ES-I3 (cell line): ENCODE data around the gene CPA4.

ENCODE experiments used
- H3K36me3 ChIP-seq: 2 replicates; pipeline ENCODE4 v1.6.1; 2013; ENCODE audit warnings: mild to moderate bottlenecking, low read length, control low read depth, moderate library complexity; ENCODE audit not compliant: insufficient read depth
- H3K4me1 ChIP-seq: 2 replicates; pipeline ENCODE4 v1.6.1; 2013; ENCODE audit warnings: mild to moderate bottlenecking, control low read depth, low read length; ENCODE audit not compliant: insufficient read depth
- H3K9ac ChIP-seq: 2 replicates; pipeline ENCODE4 v1.6.1; 2013; ENCODE audit warnings: low read depth, mild to moderate bottlenecking, low read length, moderate library complexity
- H3K9me3 ChIP-seq: 2 replicates; pipeline ENCODE4 v1.6.1; 2013; ENCODE audit warnings: mild to moderate bottlenecking, low read length, moderate library complexity; ENCODE audit not compliant: control insufficient read depth, insufficient read depth

Gene CPA4

DNA sequence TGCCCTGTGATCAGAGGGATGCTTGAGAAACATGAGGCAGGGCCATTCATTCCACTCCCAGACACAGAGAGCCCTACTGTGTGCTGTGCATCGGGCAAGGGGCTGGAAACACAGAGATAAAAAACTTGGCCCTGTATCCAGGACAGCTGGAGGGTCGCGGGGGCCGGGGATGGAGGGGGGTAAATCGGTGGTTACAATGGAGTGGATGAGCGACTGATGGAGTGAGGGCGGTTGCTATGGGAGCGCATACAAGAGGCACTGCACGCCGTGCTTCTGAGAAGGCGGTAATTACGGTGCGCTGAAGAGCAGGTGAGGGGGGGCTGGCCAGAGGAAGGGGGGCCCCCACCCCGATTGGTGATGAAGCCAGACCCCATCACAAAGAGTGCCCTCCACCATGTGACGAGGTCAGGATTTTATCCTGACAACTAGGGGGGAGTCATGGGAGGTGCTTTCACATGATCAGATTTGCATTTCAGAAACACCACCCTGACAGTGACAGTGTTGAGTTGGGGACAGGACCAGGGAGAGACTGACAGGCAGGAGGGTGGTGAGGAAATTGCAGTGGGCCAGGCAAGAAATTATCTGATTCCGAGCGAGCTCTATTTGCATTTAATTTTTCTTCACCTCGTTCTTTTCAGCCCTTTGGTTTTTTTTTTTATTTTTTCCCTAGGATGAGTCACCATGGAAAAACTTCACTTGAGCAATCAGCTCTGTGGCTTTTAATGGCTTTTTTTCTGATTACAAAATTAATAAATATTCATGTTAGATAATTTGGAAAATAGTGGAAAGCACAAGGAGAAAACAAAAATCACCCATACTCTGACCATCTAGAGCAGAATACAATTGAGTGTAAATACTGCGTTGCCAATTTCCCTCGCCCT lies 59.5 kb downstream of the CPA4 start:
- H3K9ac ChIP-seq = no peak overlapping the region; the same call in 1 of the 2 replicates
- no peaks in the 10 kb centered on the region for H3K9me3 ChIP-seq

DNA sequence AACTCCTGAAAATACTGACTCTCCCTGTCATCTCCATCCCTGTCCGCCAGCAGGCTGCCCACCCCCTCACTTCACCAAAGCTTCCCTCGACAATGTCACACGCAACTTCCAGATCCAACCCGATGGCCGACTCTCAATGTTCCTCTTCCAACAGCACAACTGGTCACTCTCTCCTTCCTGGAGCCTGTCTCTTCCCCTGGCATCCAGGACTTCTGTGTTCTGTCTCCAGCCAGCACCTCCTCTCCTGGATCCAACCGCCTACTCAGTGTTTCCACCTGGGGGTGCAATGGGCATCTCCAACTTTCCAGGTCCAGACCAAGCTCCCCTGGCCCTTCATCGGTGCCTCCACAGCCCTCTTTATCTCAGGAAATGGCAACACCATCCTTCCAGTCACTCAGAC lies 60.2 kb downstream of the CPA4 start:
- Histone ChIP-seq H3K4me1 (peaks cover 35% of the 10 kb centered on the region), H3K9ac (no peak overlapping the region), H3K9me3 (no peaks in the 10 kb centered on the region), H3K36me3 (no peaks in the 10 kb centered on the region)

More for the DNA sequence above, 59.5 kb downstream of the CPA4 start:
- Histone ChIP-seq H3K36me3 (no peaks in the 10 kb centered on the region), H3K4me1 (peaks cover 35% of the 10 kb centered on the region)

DNA sequence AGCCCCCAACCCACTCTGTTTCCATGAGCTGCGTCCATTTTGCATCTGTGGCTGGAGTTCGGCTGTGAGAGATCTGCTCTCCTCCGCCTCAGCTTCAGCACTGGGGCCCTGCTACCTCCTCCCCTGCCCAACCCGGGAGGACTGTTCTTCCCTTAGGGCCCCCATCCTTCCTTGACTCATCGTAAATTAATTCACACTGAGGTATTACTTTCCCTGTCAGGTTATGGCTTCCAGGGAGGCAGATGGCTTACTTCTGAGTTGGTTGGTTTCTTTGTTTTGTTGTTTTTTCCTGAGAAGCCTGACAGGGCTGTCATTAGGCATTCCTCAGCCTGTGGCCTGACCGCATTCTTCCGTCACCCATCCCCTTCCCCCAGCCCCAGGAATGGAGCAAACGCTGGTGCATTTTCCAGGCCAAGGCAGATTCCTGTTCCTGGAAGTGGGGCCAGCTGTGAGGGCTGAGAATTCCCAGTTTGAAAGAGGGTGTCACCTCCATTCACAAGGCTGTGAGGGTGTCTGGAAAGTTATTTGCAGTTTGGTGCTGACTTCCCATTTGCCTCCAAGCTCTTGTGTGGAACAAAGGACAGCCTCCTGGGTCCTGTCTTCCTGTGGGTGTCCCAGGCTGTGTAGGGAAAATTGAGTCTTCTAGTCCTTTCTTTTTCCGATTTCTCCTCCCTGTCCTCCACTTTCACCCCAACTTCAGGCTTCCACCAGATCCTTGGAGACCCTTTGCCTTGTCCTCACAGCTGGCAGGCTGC lies 63.3 kb downstream of the CPA4 start:
- peaks cover 5% of the 10 kb centered on the region; the same call in 1 of the 2 replicates for H3K9me3 ChIP-seq
- no peak overlapping the region for H3K9ac ChIP-seq
- peaks cover 28% of the 10 kb centered on the region for H3K4me1 ChIP-seq
- no peaks in the 10 kb centered on the region for H3K36me3 ChIP-seq

DNA sequence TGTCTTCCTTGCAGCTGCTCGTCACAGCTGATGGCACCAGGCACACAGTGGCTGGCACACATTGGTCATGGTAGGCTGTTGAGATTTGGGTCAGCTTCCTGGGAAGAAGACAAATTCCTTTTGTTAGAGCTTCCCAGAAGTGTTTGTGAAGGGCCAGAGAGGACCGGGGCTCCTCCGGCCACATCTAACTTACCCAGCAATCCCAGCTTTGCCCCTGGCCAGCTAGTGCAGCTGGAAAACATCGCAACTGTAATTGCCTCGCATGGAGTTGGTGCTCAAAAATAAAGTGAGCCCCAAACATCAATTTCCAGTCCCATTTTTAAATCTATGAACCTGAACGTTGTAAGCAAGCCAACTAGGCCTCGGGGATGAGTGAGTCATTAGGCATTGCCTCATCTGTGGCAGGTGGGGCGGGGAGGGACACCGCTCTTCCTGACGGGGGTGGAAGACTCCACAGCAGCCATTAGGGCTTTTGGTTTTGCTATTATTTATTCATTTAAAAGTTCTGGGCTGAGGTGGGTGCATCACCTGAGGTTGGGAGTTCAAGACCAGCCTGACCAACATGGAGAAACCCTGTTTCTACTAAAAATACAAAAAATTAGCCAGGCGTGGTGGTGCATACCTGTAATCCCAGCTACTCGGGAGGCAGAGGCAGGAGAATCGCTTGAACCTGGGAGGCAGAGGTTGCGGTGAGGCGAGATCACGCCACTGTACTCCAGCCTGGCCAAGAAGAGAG lies 64.1 kb downstream of the CPA4 start:
- H3K36me3 ChIP-seq = no peaks in the 10 kb centered on the region
- no peak overlapping the region for H3K9ac ChIP-seq
- H3K9me3 ChIP-seq = peaks cover 5% of the 10 kb centered on the region; the same call in 1 of the 2 replicates
- peaks cover 21% of the 10 kb centered on the region for H3K4me1 ChIP-seq

DNA sequence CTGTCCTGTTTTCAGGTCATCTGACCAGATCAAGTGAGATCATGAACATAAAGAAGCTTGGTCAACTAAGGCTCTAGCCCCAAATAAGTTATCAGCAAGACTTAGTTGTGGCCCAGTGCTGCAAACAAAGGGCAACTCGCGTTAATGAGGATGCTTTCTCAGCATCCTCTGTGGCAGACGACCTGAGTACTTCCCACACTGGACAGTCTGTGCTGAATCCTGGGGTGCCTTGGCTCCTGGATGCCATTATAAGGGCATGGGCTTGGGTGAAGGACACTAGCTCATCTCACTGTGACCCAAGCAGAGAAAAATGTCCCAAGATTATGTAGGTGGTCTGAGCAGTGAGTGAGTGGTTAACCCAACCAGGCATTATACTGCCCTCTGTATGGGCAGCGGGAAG lies 65.5 kb downstream of the CPA4 start:
- peaks cover 5% of the 10 kb centered on the region; the same call in 1 of the 2 replicates for H3K9me3 ChIP-seq
- H3K9ac ChIP-seq = no peak overlapping the region
- peaks cover 17% of the 10 kb centered on the region for H3K4me1 ChIP-seq
- H3K36me3 ChIP-seq = no peaks in the 10 kb centered on the region

DNA sequence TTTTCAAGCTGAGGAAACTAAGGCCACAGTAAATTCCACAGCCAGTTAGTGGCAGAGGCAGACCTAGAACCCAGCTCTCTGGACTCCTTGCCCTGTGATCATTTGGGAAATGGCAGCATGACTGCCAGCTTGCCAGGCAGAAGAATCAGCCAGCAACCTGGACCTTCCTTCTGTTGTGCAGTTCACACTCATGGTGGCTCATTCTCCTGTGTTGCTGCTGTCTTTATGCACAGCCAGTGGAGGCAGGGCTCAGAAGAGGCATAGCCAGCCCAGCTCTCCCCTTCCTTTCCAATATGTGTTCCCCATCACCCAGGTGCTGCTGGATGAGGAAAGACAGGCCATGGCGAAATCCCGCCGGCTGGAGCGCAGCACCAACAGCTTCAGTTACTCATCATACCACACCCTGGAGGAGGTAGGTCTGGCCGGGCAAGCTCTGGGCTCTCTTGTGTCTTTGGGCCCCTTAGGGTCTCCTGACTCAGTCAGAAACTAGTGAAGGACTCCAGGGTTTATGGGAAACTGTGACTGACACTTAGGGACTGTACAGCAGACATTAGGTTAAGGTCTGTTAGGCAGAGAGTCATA lies 66.4 kb downstream of the CPA4 start:
- no peak overlapping the region for H3K9ac ChIP-seq
- H3K4me1 ChIP-seq = peaks cover 17% of the 10 kb centered on the region
- H3K36me3 ChIP-seq = no peaks in the 10 kb centered on the region
- H3K9me3 ChIP-seq = peaks cover 5% of the 10 kb centered on the region; the same call in 1 of the 2 replicates

DNA sequence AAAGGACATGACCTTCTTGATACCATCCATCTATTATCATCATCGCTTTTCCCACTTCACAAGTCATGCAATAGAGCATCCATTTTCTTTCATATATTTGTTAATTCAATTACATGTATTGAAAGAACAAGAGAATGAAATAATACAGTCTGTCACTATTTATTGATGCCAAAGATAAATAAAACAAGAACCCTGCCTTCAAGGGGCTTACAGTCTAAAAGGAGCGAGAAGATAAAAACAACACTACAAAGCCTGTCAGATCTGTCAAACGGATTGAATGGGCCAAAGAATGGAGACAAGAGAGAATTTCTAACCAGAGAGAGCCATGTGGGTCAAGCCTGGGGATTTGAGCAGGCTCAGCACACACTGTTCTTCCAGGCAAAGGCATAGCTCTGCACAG lies 67.6 kb downstream of the CPA4 start:
- H3K4me1 ChIP-seq = peaks cover 21% of the 10 kb centered on the region

DNA sequence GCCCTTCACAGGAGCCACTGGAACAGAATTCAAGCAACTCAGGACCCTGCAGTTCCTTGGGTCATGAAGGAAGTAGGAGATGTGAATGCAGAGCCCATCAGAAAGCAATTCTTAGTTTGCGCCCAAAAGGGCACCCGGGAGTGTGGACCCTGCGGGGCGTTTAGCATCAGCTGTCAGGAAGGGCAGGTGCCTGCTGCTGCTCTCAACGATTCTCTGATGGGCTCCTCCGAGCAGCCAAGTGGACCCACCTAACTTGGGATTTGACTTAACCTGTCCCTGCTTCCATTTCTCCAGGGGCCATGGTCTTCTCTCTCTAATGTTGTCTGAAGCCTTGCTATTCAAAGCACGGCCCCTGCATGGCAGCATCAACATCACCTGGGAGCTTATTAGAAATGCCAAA lies 68.7 kb downstream of the CPA4 start:
- Histone ChIP-seq H3K36me3 (no peaks in the 10 kb centered on the region), H3K9ac (no peak overlapping the region), H3K4me1 (peaks cover 15% of the 10 kb centered on the region), H3K9me3 (peaks cover 5% of the 10 kb centered on the region; the same call in 1 of the 2 replicates)

More for the DNA sequence above, 67.6 kb downstream of the CPA4 start:
- H3K9me3 ChIP-seq = peaks cover 5% of the 10 kb centered on the region; the same call in 1 of the 2 replicates
- H3K9ac ChIP-seq = no peak overlapping the region
- no peaks in the 10 kb centered on the region for H3K36me3 ChIP-seq

DNA sequence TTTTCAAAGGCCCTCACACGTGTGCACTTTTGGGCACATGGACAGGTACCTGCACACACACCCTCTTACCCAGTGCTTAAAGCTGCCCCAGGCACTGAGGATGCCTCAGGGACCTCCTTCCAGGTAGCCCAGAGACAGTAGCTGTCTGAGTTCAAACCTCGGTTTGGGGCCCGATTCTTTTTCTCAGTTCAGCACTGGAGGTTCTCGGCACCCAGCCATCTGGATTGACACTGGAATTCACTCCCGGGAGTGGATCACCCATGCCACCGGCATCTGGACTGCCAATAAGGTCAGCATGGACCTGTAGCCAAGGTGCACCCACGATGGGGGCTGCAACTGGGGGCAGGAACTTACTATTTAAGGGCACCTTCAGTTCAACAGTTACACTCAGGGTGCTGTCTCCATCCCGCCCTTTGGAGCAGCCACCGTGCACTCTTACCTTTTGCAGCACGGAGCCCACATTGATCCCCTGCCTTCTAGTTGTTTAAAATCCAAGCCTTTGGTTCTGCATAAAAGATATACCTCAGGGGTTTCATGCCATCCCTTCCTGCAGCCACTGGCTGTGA lies 69.4 kb downstream of the CPA4 start:
- H3K36me3 ChIP-seq = no peaks in the 10 kb centered on the region
- H3K4me1 ChIP-seq = peaks cover 9% of the 10 kb centered on the region
- no peak overlapping the region for H3K9ac ChIP-seq
- peaks cover 5% of the 10 kb centered on the region; the same call in 1 of the 2 replicates for H3K9me3 ChIP-seq

DNA sequence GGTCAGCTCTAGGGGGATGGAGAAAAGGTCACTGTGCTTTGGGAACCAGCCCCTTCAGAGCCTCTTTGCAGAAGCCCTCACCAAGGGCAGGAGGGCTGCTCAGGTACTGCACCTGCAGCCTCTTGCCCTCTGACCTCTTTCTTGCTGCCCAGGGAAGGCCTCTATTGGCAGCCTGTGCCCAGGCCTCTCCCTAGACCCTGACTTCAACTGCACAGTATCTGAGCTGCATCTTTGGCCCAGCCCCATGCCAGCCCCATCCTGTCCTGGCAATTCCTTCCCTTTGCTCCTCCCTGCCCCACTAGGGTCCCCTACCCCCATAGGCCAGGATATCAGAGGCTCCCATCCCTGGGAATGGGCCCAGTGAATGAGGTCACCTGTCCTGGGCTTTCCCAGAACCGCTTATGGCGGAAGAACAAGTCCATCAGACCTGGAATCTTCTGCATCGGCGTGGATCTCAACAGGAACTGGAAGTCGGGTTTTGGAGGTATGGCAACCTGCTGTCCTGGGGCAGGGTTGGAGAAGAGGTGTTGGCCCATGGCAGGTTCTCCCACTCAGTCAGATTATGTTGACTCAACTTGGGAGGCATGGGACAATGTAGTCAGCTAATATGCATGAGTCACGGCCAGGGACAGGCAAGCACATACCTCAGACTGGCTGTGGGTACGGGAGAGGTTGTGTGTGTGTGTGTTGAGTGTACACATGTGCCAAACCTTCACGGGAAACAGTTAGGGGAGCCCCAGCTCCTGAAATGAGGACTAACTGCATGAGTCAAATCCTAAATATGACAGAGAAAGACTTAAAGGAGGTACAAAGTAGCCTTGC lies 70.3 kb downstream of the CPA4 start:
- peaks cover 5% of the 10 kb centered on the region; the same call in 1 of the 2 replicates for H3K9me3 ChIP-seq
- H3K4me1 ChIP-seq = peaks cover 9% of the 10 kb centered on the region
- H3K36me3 ChIP-seq = no peaks in the 10 kb centered on the region
- H3K9ac ChIP-seq = no peak overlapping the region

DNA sequence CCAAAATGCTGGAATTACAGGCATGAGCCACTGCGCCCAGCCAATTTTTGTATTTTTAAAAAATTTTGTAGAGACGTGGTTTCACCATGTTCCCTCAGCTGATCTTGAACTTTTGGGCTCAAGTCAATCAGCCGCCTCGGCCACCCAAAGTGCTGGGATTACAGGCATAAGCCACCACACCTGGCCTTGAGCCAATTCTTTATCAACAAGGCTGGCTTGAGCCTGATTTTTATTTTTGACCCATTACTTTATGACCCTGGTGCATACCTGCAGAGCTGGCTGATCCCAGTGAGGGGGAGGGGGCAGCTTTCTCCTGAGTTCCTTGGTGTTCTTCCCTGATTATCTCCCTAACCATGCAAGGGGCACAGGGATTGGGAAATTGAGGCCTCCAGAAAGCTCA lies 71.5 kb downstream of the CPA4 start:
- Histone ChIP-seq H3K9me3 (peaks cover 5% of the 10 kb centered on the region; the same call in 1 of the 2 replicates), H3K9ac (no peak overlapping the region), H3K4me1 (peaks cover 18% of the 10 kb centered on the region), H3K36me3 (no peaks in the 10 kb centered on the region)

DNA sequence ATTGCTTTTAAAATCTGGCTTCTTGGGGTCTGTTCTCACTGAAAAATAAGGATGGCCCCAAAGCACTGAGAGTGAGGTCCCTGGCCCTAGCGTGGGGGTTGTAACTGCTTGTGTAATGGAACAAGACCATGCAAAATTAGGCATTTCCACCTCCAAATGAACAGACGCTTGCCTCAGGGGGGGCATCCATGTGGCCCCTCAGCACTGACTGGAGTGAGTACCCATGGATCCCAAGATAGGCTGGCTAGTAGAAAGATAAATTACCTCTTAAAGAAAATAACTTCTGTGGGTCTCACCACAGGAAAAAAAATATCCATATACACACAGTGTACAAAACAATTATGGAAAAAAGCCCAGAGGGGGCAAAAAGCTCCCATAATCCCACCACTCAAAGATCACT lies 72.1 kb downstream of the CPA4 start:
- H3K9me3 ChIP-seq = 0 out of 2 replicates have a peak, but pooled peaks cover 5% of the 10 kb centered on the region
- H3K36me3 ChIP-seq = no peaks in the 10 kb centered on the region
- H3K9ac ChIP-seq = no peak overlapping the region
- peaks cover 21% of the 10 kb centered on the region for H3K4me1 ChIP-seq
